Measurements from ENCODE around the gene RALA.

RALA gene

GRCh38 chr7:39587393-39587792 lies 36.0 kb upstream of the RALA start:
- Histone ChIP-seq H3K4me3 (no peak overlapping the region), H3K27ac (no peak overlapping the region)
- DNase-seq (ENCODE audit: low spot score), result no peak
- TF ChIP-seq CTCF (IDR thresholded peaks at IDR 0.05), result no peak

GRCh38 chr7:39588416-39588815 lies 35.0 kb upstream of the RALA start:
- Histone ChIP-seq H3K4me3 (no peak overlapping the region), H3K27ac (no peak overlapping the region)
- no peak for TF ChIP-seq CTCF (IDR thresholded peaks at IDR 0.05)
- DNase-seq (ENCODE audit: low spot score), result no peak

GRCh38 chr7:39589323-39590111 lies 33.9 kb upstream of the RALA start:
- no peak overlapping the region for H3K4me3 ChIP-seq
- no peak overlapping the region for H3K27ac ChIP-seq
- DNase-seq (ENCODE audit: low spot score), result no peak
- TF ChIP-seq CTCF (IDR thresholded peaks at IDR 0.05), result no peak

GRCh38 chr7:39592586-39592985 lies 30.8 kb upstream of the RALA start:
- no peak for TF ChIP-seq CTCF (IDR thresholded peaks at IDR 0.05)
- DNase-seq (ENCODE audit: low spot score), result no peak
- Histone ChIP-seq H3K4me3 (no peak overlapping the region), H3K27ac (no peak overlapping the region)

DNA sequence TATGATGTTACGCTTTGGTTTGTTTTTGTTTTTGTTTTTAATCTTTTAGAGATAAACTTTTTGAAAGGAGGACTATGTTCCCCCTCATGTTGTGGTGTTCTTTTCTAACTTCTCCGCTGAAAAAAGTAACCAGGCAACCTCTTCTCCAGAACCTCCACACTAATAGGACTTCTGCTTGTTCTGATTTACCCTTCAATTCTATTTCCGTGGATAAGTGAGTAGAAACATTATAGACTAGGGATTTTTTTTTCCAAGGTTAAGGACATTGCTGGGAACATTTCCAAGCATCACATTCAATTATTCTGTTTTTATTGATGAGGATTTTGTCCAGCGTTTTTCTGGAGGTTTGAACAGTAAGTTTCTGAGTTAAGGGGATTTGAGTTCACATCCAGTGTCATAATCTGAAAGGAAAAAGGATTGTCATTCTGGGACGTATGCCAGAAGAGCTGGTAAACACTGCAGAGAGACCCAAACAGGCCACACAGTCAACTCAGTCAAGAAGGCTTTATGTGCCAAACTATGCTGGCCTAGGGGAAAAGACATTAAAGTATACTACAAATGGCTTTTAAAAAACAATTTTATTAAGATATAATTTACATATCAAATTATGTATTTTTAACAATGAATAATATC lies 28.3 kb upstream of the RALA start:
- Histone ChIP-seq H3K4me3 (no peak overlapping the region), H3K27ac (no peak overlapping the region)
- no peak for DNase-seq (ENCODE audit: low spot score)
- no peak for TF ChIP-seq CTCF (IDR thresholded peaks at IDR 0.05)

DNA sequence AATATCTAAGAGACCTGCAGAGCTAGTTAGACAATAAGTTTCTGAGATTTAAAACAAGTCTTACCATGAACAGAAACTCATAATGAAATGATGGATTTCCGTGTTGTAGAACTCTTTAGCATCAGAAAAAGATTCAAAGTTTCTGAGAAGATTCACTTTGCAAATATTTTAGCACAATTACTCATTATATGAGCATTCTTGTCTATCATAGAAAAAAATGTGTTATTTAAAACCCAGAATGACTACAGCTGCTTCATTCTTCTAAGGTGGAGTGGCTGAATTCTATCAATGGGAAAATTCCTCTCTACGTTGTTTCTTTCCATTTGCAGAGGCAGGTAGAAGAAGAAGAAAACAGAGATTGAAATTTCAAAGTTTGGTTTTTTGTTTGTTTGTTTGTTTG lies 21.0 kb upstream of the RALA start:
- no peak overlapping the region for H3K4me3 ChIP-seq
- no peak for TF ChIP-seq CTCF (IDR thresholded peaks at IDR 0.05)
- no peak for DNase-seq (ENCODE audit: low spot score)
- no peak overlapping the region for H3K27ac ChIP-seq

GRCh38 chr7:39603924-39604323 lies 19.4 kb upstream of the RALA start:
- no peak for TF ChIP-seq CTCF (IDR thresholded peaks at IDR 0.05)
- no peak for DNase-seq (ENCODE audit: low spot score)
- Histone ChIP-seq H3K4me3 (no peak overlapping the region), H3K27ac (no peak overlapping the region)
